Melanocyte of skin (primary cell): ENCODE results near the gene PUS1. TPM values are rescaled to one million over a fixed set of nuclear protein-coding genes. Genes with fewer than 3 reads are reported as not detected.

Experiments used
- small RNA-seq, 2 donors: library from RNA; depleted of rRNA; stranded (forward); fragments of <200 nt; gene quantifications; one replicate each; pipeline ENCODE3, GENCODE V24; 2012
- total RNA-seq, 2 donors: library from RNA; depleted of rRNA; stranded (reverse); fragments of >200 nt; gene quantifications; 2 replicates each; pipeline ENCODE4 v1.2.3, GENCODE V29; 2012

The PUS1 gene
- 10 to 100 TPM in 1 of 2 donors, 1 to 10 TPM in 1; 3.1 to 18.6 TPM for total RNA-seq

GRCh38 chr12:131928711-131929580, at the start of gene PUS1:
TSS of gene PUS1 (plus strand) at chr12:131929276. CDS start at chr12:131929723, 447 bp downstream.

GRCh38 chr12:131894313-131894860, 34.7 kb upstream of the PUS1 start, which contains the start of gene ULK1:
TSS of gene ULK1 (plus strand) at chr12:131894622. CDS start at chr12:131895002, 380 bp downstream.

GRCh38 chr12:131949431-131950181, 20.5 kb downstream of the PUS1 start, which contains the start of gene EP400:
TSS of gene EP400 (plus strand) at chr12:131949942. CDS start at chr12:131960620, 10,678 bp downstream.

Small RNAs within 50 kb of the gene (small RNA-seq; reads per million reads assigned to genes)
- 0 reads per million in 2 donors for gene AC131009.3

Other genes with a start within 250 kb of the PUS1 start
- 10 to 100 TPM; 23.7 to 26.3 TPM for gene SFSWAP, start 218.2 kb upstream of the PUS1 start, total RNA-seq
- gene MMP17, start 100.9 kb upstream of the PUS1 start, total RNA-seq, result 100 to 1,000 TPM in 1 of 2 donors, 10 to 100 TPM in 1; 48.5 to 167 TPM
- gene ULK1, start 34.7 kb upstream of the PUS1 start, total RNA-seq, result 1 to 10 TPM; 4.3 to 9.3 TPM
- 10 to 100 TPM in 1 of 2 donors, 1 to 10 TPM in 1; 8.3 to 10.3 TPM for gene EP400, start 20.7 kb downstream of the PUS1 start, total RNA-seq
- 1 to 10 TPM; 6.7 to 8.9 TPM for gene DDX51, start 215.0 kb downstream of the PUS1 start, total RNA-seq
- gene NOC4L, start 215.2 kb downstream of the PUS1 start, total RNA-seq, result 10 to 100 TPM; 13.4 to 24.6 TPM